HG02885 (cell line): ENCODE data around the gene SSBP3.
"Not testable (repeated sequence)": the region's sequence is repeated elsewhere in the genome, so short reads cannot be mapped to it uniquely, and the experiment has no call there.

Experiments used
- ATAC-seq: cut with Tn5 transposase; IDR thresholded peaks from one replicate; pipeline ENCODE4 v1.9.1; 2021; ENCODE audit warnings: mild to moderate bottlenecking; ENCODE audit not compliant: unreplicated experiment, poor library complexity

SSBP3 gene

DNA sequence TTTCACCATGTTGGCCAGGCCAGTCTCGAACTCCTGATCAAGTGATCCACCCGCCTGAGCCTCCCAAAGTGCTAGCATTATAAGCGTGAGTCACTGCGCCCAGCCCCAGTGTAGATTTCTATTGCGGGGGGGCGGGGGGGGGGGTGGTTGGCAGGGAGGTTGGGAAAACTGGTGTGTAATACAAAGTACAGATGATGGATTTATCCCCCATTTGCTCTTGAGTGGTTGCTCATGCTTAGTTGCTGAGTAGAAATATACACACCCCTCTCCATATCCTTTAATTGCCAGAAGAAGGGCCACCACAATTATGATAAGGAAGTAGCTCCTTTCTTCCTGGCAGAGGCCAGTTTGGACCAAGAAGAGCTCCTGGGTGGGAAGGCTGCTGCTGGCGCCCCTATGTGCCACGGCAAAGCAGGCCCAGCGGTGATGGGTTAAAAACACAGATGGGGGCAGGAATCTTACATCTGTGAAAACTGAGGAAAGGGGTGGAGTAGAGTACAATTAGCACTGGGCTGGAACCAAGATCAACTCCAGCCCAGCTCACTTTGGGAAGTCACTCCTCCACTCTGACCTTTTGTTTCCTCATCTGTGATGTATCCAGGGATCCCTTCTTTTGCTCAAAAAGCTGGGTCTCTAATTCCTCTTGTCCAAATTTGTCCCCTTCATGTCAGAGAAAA is 151.0 kb downstream of the SSBP3 start:
- no peak for ATAC-seq

DNA sequence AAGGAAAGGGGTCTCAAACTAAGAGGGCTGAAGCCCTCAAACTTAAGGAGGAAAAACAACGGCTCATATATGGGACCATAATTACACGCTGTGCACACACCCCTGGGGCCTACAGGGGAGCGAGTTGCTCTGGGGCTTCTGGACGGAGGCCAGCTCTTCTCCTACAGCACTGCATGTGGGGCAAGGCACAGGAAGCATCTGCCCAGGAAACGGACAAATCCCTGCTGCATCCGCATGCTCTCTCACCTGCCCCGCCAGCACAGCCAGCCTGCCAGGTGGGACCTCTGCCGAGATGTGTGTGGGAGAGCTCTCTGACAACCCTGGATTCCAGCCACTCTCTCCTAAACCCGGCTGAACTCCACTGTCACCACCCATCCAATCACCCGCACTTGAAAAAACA is 152.1 kb downstream of the SSBP3 start:
- no peak for ATAC-seq

DNA sequence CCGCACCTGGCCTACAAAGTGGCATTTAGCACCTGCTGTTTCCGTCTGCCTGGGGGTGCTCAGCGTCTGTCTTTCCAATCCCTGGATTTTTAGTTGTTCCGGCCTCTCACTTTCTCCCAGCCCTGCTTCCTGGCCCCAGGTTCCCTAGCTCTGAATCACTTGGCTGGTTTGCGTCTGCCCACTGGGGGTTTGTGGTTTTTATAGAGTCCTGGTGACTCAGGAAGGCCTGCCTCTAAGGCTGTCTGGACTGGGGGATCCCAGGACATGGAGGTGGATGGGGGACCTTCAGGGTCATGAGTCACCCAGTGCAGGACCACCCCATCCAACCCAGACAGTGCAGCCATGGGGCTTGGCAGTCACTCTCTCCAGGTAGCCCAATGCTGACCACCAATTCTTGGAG is 152.7 kb downstream of the SSBP3 start:
- no peak for ATAC-seq

DNA sequence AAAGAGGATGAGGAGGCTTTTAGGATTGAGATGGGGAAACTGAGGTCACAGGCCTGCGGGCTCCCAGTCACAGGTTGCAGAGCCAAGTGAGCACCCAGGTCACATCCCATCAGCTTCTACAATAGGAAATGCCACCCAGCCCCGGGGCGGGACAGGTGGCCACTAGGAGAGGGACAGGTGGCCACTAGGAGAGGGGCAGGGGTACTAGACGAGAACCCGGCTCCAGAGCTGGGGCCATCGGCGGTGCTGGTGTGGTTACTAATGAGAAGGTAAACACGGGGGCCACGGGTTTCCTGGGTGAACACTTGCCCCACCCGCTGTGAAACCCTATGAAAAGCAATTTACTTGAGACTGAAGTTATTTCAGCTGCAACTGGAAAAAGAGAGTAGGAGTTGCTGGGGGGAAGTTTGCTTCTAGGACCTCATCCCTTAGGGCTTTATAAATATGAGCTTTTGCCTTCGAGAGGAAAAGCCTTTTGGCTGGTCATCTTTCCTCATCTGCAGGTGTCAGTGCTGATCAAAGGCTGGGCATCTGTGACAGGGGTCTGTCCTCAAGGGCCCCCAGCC is 153.7 kb downstream of the SSBP3 start:
- ATAC-seq = no peak

DNA sequence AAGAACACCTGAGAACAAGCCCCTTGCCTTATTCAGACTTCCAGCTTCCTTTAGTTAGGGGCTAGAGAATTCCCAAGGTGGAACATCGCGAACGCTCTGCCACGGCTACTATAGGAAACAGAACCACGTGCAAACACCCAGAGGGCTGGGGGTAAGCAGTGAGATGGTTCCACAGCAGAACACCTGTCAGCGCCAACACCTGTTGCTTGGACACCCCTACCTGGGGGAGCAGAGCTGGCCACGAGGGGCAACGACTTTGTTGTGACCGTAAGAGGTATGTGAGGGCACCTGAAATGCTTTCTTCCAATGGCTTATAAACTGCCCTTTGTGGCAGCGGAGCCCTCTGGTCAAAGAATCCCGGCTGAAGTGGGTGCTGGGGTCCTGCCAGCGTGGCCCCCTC is 155.5 kb downstream of the SSBP3 start:
- ATAC-seq = no peak

DNA sequence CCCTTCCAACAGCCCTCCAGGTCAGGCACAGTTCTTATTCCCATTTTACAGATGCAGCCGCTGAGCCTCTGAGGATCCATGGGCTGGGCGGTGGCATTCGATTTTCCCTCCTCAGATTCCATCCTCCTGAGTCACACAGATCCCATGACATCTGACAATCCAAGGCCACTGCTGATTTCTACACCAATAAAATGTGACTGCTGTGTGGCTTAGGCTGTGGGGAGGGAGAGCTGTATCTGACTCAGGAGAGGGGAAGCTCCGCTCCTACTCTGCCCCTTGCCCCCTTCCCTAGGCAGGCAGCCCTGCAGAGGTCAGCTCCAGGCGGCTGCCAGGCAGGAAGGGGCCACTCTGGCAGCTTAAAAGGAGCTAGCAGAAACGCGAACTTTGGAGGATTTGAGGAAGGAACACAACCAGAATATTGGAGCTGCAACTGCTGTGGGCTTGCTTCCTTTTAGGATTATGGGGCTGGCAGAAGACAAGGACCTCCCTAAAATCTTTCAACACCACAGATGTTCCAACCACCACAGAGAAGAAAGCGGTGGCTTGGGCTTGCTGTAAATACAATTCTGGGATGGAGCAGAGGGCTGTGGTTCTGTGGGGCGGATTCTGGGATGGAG is 156.3 kb downstream of the SSBP3 start:
- no peak for ATAC-seq

DNA sequence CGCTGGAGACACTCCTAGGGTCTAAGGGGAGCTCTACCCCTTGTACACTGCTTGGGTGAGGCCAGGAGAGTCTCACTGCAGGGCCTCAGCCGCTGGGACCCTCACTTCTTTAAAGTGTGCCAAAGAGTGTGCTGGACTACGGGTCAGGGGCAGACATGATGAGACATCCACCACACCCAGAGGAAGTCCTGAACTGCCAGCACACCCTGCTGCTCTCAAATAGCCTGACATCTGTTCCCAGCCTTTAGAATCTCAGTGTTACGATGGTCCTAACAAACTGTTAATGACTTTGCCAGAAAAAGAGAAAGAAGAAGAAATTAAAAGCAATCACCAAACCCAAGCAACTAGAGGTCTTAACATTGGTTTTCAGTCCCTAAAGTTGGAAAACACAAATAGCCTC is 157.2 kb downstream of the SSBP3 start:
- no peak for ATAC-seq

DNA sequence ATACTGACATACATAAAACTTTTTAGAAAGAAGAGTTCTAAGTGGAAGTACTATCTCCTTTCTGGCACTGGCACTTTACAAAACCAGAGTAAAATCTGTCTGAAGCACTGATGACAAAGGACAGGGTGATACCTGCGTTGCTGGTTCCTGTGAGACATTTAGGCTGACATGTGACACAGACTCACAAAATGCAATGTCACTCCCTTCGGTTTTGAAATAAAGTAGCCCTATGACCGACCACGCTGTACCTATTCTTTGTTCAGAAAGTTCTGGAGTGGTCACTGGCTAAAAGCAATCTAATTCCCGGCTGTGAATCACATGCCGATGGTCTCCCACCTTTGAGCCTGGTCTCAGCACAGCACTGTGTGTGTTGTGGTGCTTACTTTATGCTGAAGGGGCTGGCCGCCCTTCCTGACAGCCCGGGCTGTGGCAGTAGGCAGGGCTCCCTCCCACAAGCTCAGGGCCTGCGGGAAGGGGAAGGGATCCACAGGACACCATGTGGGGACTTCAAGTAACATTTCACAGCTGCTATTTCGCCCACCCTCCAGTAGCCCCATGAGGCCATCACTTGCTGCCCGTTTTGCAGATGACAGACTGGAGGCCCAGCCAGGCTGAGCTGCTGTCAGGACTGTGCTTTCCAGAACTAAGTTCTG is 158.2 kb downstream of the SSBP3 start:
- ATAC-seq = no peak

DNA sequence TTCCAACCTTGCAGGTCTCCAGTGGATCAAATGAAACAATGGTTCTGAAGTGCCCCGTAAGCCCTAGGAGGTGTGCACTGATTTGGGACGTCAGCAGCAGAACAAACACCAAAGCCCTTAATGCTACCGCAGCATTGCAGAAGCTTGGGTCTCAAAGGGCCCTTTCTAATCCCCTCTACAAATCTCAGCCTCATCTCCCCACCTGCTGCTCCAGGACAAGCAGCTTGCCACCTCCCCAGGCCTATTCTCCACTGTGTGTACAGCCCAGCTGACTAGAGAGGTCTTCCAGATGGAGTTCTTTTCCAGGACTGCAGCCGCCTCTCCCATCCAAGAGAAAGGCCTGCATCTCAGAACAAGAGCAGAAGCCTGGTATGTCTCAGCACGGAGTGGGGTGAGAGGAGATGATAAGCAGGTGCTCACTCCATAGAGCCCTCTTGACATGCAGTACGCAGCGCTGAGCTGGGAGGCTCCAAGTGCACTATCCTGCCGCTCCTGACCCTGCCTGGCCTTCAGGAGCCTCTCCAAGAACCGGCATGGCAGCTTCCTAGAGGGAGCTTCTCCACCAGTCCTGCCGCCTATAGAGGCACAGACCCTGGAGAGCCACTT is 160.0 kb downstream of the SSBP3 start:
- ATAC-seq = no peak

DNA sequence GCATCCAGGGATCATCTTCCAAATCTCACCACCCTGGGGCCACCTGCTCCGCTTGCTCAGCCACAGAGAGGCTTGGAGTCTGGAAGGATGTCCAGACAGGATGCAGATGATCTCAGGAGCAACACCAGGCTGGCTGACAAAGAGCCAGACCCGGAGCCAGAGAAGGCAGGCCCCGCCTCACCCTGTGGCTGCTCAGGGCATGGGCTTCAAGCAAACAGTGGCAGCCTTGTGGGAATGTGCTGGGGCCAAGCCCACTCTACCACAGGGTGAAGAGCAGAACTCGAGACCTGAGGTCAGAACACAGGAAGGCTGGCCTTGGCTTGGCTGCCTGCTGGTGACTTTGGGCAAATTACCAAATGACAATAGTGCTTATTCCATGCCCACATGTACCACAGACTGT is 160.7 kb downstream of the SSBP3 start:
- ATAC-seq = no peak

DNA sequence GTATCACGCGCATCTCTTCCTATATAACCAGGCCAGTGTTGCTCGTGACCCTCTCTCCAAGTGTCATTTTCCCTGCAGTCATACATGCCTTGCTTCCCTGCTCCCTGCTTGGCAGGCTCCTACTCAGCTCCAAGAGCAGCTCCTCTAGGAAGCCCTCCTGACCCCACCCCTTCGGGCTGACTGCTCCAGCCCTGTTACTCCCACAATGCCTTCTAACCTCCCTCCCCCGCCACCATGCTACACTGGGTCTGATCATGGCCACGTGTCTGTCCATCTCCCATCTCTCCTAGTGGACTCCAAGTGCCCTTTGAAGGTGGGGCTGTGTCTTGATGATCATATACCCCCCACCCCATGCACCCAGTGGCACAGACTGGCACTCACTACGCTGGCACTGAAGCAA is 161.5 kb downstream of the SSBP3 start:
- no peak for ATAC-seq

DNA sequence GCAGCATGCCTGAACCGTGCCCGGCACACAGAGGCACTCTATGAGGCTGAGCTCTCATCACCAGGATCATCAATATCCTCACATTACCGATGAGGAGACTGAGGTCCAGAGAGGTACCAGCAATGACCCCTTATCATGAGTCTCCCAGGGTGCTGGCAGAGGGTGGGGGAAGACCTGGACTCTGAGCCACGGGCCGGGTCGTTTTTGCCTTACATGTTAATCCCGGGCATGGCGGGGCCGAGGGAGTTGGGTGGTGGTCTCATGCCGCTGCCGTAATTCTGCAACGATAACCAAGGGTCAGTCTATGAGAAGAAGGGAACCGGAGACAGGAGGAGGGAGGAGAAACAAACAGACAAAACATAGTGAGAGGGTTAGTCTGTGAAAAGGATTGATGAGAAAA is 163.2 kb downstream of the SSBP3 start:
- no peak for ATAC-seq

DNA sequence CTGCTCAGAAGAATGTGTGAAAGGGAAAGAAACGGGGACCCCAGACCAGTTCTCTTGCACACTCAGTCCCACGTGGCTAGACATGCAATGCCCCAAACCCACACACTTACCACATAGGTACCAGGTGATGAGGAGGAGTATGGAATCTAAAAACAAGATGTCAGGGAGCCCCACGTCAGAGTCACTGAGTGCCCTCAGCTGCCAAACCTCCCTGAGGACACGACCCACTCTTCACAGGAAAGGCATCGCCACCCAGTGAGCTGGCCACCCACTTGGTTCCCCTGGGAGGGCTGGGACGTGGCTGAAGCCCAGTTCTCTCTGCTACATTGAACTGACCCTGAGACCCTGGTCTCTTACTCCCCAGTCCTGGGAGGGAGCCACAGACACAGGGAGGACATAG is 164.8 kb downstream of the SSBP3 start:
- ATAC-seq = no peak

DNA sequence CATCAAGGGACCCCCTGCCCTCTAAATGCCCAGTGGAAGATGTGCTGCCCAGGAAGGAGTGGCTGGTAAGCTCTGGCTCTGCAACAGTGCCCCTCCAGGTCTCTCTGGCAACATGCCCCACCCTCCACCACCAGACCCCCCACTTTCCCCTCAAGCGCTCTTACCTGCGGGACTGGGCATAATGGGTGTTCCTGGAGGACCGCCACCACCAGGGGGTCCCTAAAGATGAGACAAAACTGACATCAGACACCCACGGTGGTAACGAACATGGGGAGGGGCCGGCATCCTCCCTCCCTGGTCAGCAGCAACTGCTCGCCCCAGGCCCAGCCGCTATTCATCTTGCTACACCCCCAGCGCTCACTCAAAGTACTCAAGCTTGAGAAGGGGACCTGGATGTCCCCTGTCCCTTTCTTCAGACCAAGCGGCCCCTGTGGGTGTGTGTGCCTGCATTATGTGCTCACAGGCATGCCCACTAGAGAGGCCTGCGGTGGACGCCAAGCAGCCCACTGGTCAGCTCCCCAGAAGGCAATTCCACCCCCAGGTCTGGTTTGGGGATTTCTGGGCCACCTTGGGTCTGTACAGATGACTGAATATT is 165.4 kb downstream of the SSBP3 start:
- no peak for ATAC-seq

DNA sequence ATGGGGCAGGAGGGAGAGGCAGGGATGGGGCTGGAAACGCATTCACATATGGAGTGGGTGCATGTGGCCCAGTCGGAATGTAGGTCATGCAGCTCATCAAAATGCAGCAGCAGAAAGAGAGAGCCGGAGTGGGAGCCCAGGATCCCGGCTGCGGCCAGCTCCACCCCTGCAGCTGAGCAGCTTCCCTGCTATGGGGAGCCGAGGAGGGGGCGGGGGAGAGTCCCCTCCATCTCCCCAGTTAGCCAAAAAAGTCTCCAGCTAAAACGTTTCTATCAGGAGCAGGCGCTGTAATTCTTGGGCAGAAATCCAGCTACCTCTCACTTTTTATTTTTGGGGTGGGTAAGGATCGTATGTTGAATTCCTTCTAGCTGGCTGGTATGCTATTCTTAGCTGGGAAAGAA is 166.6 kb downstream of the SSBP3 start:
- no peak for ATAC-seq

DNA sequence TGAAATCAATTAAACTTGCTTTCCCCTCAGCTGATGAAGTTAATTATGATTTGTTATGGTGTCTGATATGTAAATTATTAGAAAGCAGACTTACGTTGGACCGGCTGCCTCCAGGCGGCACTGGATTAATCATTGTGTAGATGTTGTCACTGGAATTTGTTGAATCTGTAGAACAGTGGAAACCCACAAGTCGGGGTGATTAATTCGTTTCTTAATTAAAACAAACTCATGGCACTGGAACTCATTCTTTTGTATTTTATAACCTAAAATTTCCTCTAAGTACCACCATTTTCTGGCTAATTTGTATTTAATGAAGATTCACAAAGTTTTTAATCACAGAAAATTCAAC is 167.2 kb downstream of the SSBP3 start:
- no peak for ATAC-seq

DNA sequence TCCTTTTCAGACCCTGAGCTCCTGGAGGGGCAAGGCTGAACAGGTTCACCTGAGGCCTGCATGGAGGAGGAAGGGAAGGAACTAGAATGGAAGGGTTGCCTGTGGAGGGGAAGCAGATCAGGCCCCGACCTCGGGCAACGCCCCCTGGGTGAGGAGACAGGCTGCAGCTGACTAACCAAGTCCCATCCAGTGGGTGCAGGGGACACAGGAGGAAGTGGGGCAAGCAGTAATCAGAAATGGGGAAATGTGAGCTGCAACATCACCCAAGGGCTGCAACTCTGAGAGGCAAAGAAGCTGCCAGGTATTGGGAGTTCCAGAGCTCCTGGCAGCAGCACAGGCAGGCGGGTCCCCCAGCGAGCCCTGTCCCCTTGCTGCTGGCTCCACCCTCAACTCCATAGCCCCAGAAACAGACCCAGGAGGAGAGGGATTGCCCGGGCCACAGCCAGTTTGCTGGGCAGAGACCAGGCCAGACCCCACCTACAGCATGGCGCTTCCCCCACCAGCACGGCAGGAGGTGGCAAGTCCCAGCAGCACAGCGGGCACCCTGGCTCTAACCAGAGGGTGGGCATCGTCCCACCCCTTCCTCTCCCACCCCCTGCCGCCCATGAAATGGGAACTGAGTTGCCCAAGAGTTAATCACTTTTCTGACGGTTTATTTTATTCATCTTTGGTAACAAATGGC is 167.7 kb downstream of the SSBP3 start:
- ATAC-seq = no peak

DNA sequence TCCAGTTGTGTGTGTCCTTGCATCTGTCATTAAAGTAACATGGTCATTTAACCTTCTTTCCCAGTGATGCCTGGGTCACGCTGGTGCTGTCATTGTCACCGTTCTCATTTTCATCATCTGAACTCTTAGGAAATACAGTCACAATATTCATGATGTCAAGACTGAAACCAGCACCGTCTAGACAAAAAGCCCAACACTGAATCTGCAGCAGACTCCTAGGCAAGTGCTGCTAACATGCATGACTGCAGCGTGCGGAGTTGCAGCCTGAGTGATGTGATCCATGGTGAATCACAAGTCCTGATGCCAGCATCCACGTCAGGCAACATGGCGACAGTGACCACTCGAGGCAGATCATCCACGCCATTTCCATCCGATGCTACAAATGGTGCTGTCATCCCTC is 168.6 kb downstream of the SSBP3 start:
- no peak for ATAC-seq

DNA sequence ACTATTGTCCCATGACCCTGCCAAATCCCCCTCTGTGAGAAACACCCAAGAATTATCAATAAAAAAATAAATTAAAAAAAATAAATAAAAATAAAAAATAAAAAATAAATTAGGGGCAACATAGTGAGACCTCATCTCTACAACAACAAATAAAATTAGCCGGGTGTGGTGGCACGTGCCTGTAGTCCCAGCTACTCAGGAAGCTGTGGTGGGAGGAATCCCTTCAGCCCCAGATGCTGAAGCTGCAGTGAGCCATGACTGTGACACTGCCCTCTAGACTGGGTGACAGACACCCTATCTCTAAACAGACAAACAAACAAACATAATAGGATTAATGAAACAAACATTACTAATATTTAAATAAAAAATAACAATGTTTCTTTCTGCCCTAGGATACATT is 171.9 kb downstream of the SSBP3 start:
- no peak for ATAC-seq

DNA sequence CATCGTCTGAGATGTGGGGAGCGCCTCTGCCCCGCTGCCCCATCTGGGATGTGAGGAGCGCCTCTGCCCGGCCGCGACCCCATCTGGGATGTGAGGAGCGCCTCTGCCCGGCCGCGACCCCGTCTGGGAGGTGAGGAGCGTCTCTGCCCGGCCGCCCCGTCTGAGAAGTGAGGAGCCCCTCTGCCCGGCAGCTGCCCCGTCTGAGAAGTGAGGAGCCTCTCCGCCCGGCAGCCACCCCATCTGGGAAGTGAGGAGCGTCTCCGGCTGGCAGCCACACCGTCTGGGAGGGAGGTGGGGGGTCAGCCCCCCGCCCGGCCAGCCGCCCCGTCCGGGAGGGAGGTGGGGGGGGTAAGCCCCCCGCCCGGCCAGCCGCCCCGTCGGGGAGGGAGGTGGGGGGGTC is 173.0 kb downstream of the SSBP3 start:
- ATAC-seq = not testable (repeated sequence)
